Amygdala (tissue), 56 donors: ENCODE measurements around the gene COQ9.
"Not testable (repeated sequence)": the region's sequence is repeated elsewhere in the genome, so short reads cannot be mapped to it uniquely, and the experiment has no call there.

Experiments
- DNase-seq, 56 donors: peaks; one replicate each; lab custom pipeline; 2025; lab: John Stamatoyannopoulos, UW

Gene COQ9

DNA sequence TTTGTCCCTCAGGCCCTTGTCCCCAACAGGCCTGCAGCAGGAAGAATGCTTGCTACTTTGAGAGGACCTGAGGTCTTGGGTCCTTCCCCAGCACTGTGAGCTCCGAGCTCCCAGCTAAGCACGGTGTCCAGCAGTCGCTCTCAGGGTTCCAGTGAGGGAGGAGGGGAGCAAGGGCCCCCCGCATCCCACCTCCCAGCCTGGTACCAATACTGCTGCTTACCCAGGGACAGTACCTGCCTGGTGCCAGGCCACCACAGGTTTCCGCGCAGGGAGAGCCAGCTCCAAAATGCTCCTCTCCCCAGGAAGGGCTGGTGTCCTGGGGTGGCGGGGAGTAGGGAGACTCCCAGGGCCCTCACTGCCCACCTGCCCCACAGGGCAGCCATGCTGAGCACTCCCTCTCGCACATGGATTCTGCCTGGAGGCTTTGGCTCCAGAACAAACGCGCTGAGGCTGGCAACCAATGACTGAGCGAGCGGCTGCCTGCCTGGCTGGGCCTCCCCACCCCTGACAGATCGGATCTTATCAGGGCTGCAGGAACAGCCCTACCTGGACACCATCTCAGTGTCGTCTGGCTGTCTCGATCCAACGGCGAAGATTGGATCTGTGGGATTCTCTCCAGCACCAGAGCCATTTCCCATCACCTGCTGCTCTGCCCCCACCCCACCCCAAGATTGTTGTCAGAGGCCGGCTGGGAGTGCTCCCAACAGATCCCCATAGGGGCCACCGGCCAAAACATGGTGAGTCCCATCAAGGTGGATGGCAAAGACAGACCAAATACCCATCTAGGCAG lies 36.6 kb downstream of the COQ9 start:
- no peak for DNase-seq

DNA sequence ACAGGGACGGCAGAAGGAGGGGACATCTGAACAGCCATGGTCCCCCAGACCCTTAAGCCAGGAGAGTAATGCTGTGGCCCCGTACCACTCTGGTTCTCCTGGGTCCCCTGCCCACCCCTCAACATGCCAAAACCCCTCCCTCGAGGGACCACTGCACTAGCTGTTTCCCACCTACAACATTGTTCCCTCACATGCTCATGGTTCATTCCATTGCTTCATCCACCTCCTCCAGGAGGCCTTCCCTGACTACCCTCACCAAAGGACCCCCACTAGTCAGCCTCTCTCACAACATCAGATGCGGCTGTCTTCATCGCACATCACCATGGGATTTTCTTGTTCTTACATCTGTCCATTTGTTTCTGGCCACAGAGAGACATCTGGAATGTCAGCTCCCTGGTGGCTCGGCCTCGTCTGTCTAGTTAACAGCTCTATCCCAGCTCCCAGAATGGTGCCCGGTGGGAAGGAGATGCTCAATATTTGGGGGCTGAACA lies 37.3 kb downstream of the COQ9 start:
- no peak for DNase-seq

DNA sequence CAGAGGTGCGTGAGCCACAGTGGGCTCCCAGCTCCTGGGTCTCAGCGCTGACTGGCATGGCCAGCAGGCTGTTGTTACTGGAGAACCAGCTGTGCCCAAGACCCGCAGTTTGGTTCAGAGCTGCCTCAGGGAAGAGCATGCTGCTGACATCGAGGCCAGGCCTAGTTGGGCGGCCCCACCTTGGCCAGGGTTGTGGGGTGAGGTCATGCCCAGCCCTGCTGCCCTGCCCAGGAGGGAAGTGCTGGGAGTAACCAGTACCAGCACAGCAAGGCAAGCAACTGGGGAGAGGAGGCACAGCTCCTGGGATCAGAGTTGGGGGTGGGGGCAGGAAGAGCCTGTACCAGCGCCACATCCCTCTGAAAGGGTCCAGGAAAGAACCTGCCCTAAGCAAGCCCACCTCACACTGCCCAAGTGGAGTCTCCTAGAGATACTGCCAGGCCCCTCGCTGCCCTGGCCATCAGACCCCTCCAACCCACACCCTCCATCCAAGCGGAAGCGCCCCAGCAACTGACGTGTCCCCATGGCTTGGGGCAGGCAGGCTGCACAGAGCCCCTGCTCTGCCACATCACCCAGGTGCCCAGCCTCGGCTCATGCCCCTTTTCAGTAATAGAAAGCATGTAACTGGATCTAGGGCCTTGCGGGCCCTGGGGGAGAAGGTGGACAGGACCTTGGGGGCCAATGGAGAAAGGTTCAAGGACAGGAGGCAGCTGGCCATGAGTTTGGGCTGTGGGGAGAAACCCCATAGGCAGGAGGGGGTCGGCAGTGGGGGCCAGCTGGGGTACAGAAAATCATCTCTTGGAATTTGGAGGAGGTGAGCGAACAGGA lies 38.0 kb downstream of the COQ9 start:
- DNase-seq: no peak

DNA sequence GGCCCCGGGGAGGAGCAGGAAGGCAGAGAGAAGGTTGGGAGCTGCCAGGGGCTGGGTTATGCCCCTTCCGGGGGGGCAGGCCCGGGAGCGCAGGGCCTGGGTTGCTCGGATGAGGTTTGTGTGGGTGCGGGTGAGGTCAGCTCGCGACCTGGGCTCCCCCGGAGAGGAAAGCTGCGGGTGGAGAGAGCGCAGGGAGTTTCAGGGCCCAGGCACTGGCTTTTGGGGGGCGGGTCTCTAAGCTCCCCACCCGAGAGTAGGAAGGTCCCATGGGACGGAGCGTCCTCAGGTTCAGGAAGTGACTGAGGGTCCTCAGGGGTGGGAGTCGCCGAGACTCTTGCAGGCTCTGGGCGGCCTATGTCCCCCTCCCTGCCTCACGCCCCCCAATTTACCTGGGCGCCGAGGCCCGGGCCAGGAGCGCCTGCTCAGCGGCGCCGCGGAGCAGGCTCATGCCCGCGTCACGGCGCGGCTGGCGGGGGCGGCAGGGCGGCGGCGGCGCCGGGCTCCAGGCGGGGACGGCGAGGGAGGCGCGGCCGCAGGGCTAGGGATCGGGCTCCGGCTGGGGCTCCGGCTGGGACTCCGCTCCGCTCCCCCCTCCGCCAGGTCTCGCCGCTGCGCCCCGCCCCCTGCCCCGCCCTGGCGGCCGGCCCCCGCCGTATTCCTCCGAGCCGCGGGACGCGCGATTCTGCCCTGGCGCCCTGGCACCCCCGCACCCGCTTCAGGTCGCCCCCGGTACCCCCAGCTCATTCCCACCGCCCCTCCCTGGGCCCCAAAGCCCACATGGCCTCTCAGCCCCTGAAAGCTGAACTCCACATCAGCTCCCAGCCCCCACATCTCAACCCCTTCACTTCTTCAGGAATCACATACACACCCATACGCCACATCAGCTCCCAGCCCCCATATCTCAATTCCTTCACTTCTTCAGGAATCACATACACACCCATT lies 38.9 kb downstream of the COQ9 start, which contains the start of gene DOK4:
Gene DOK4, minus strand, starts transcription at position 578 of the 942 bp plus-strand sequence. CDS start 6,986 bp downstream, outside the sequence.
- peak in 41 of 56 donors; percentile 10 to 73 (median 41) for DNase-seq

DNA sequence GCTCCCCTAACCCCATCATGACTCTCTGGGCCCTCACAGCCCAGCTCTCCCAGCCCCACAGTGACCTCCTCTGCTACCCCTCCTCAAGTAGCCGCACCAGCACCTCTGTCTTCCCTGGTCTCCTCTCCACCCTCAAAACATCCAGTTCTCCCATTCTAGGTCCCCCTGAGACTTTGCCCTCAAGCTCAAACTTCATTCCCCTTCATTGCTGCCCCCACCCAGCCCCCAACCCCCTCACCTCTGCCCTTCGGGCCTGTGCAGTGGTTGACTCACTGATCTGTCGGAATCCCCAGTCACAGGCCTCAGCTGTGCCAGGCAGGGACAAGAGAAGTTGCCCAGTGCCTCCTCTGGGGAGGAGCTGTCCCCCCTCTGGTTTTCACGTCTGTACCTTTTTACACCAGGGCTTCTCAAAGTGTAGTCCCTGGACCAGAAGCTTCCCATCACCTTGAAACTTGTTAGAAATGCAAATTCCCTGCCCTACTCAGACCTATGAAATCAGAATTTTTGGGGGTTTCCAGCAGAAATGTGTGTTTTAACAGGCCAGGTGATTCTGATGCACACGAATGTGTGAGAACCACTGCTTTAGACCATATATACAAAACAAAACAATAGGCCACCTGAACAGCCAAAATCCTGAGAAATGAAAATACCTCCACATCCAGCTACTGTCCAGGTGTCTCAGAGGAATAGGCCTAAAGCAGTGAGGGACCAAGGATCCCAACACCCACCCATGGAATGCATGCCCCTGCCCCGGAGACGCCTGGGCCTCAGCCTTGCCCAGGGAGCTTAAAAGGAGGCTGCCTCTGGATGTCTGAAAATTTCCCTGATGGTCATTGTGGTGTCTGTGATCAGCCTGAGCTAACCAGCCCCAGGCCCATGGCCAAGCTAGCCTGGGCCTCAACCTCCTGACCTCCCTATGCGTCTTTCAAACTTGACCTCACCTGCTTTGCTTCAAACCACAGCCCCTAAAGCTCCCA lies 39.9 kb downstream of the COQ9 start:
- no peak for DNase-seq

DNA sequence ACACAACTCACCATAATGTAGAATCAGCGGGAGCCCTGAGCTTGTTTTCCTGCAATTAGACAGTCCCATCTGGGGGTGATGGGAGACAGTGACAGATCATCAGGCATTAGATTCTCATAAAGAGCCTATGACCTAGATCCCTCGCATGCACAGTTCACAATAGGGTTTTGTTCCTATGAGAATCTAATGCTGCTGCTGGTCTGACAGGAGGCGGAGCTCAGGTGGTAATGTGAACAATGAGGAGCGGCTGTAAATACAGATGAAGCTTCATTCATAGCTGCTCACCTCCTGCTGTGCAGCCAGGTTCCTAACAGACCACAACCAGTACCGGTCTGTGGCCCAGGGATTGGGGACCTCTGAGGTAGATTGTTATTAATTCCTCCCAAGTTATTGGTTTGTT lies 42.0 kb downstream of the COQ9 start:
- DNase-seq: no peak

DNA sequence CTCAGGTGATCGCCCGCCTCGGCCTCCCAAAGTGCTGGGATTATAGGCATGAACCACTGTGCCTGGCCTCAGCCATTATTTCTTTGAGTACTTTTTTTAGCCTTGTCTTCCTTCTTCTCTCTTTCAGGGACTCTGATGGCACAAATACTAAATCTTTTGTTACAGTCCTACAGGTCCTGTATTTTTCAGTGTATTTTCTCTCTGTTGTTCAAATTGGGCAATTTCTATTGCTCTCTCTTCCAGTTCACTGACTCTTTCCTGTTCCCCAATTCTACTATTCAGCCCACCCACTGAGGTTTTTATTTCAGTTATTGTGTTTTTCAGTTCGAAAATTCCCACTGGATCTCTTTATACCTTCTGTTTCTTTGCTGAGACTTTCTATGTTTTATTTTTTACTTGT lies 46.5 kb downstream of the COQ9 start:
- no peak for DNase-seq

DNA sequence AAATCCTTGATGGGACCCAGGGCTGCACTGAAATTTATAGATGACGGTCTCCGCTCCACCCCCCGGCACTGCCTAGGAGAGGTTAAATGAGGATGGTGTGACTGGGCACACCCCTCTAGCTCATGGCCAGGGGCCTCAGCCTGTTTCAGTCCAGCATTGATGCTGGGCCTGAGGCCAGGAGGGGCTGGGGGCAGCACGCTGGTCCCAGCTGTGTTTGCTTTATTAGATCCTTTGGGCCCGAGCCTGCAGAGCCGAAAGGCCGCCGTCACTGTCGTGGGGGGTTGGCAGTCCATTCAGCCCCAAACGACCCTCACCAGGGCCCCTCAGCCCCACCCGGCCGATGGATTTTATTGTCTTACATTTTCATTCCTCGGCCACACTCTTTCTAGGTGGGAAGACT lies 49.8 kb downstream of the COQ9 start:
- DNase-seq: no peak

DNA sequence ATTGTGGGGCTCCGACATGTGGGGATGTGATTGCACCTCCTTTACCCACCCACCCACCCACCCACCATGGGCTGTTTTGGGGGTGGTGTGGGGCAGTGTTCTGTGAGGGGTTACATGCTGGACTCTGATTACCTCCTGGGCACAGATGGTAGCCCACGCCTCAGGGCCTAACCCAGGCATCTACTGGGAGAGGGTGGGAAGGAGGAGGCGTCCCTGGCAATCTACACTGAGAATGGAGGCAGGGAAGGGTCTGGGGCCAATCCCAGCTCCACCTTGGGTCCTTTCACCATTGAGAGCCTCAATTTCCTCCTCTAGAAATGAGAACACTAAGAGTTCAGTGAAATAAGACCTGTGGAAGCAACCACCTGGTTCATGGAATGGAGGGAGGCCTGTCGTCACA lies 50.8 kb downstream of the COQ9 start:
- DNase-seq: no peak

DNA sequence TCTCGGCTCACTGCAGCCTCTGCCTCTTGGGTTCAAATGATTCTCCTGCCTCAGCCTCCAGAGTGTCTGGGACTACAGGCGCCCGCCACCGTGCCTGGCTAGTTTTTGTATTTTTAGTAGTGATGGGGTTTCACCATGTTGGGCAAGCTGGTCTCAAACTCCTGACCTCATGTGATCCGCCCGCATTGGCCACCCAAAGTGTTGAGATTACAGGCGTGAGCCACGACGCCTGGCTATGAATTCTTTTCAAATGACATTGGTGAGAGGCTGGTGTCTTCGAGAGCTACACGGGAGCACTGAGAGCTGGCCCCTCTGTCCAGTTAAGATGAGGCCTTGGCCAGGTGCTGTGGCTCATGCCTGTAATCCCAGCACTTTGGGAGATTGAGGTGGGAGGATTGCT lies 52.7 kb downstream of the COQ9 start:
- DNase-seq: not testable (repeated sequence)

DNA sequence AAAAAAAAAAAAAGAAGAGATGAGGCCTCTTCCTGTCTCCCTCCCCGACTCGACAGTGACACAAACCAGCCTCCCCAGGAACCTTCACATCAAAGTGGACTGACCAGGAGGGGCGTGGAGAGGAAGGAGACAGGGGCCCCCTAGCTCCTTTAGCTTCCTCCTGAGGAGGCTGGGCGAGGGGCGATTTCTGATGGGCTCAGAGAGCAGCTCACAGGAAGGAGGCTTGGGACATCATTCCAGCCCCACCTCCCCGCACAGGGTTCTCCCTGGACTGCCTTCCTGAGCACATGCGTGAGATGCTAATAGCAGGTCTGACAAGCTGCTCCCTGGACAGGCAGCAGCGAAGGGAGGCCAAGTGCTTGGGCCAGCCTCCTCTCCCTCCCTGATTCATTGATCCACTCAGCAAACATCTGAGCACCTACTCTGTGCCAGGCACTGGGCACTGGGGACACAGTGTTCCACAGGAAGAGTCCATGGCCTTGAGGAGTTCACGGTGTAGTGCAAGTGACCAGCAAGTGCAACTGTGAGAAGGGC lies 53.4 kb downstream of the COQ9 start:
- DNase-seq: no peak

DNA sequence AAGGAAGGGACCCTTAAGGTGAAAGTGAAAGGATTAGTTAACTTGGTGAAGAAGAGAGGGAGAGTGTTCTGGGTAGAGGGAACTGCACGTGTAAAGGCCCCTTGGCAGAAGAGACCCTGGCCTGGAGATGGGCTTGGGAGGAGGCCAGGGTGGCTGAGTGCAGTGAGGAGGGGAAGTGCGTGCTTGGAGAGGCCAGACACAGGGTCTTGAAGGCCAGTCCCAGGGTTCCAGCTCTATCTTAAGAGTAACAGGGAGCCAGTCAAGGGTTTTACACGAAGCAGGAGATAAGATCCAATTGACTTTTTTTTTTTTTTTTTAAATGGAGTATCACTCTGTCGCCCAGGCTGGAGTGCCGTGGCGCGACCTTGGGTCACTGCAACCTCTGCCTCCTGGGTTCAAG lies 54.2 kb downstream of the COQ9 start:
- DNase-seq: no peak

DNA sequence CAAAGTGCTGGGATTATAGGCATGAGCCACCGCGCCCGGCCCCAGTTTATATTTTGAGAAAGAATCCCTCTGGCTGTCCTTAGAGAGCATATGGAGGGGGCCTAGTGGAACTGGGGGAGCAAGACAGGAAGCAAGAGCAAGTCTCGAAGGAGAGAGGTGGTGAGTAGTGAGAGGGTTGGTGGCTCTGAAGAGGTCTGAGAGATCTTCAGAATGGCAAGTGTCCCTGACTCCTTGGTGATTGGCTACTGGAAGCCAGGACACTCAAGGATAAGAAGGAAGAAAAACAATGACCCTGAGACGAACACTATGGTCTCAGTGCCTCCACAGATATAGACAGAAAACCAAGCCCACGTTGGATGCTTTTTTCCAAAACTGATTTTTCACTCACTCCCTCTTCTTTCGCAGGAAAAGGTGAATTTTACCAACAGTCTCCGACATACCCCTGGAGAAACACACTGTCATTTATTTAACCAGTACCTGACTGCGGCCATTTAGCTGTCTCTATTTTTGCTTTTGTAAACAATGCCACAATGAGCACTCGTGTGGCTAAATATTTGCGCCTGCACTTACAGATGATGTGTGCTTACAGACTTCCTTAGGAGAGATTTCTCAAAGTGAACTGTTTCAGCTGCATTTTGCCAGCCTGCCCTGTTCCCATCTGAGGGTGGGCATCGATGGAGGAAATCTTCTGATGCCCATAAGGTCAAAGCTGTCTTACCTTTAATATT lies 54.9 kb downstream of the COQ9 start:
- DNase-seq: no peak

DNA sequence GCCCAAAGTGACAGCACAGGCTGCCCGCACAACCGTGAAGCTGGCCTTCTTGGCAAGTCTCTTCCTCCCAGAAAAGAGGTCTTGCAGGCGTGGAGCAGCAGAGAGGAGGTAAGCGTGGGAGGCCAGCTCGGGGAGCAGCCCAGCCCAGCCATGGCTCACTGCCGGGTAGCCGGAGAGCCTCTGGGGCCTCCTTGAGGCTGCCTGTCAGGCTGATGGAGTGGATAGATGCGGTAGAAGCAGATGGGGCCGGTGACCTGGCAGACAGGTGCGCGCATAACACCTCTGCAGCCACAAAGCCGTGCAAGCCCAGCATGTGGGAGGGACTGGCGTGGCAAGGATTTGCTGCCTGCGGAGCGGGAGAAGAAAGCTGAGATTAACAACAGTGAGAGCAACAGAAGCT lies 56.1 kb downstream of the COQ9 start:
- no peak for DNase-seq

DNA sequence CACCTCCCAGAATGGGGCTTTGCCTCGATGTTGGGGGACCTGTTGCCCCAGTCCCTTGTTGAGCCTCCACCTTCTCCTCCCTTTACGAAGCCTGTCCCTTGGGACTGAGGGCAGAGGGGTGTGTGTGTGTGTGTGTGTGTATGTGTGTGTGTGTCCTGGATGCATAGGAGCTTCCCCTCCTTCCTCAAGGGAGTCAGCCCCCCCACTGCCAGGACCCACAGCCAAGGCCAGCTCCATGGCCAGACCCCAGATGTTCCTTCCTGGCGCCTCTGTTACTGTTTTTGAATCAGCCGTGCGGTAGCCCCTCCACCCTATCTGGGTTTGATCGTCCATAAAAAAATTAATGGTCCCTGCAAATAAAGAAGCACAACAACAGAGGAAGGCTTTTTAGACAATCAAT lies 56.7 kb downstream of the COQ9 start:
- DNase-seq: no peak

DNA sequence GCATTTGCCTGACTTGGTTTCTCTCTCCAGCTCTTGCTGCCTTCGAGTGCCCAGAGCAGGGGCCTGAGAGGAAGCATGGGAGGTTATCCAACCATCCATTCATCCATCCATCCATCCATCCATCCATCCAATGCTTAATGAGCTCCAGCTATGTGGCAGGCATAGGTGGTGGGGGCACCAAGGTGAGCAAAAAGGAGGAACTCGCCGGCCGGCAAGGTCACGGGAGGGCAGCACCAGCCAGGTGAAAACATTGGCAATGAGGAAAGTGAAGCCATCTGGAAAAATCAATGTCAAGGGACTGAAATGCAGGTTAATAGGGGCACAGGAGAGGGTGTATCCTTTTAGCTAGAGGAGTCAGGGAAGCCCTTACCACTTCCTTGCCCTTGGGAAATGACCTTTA lies 57.2 kb downstream of the COQ9 start:
- no peak for DNase-seq

DNA sequence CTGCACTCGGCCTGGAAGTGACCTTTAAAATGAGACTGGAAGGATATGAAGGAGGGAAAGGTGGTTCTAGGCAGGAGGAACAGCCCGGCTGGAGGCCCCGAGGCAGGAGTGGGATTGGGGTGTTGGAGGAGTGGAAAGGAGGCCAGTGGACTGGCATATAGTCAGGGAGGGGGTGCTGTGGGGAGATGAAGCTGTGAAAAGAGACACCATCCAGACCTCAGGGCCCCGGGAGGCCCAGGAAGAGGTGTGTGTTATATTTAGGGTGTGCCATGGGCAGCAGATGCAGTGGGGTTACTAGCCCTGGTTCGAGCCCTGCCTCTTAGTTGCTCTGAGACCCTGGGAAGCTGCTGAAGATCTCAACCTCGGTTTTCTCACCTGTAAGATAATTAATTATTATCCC lies 57.9 kb downstream of the COQ9 start:
- DNase-seq: no peak
